ENCODE measurements around the gene SARDH. TPM values are rescaled to one million over a fixed set of nuclear protein-coding genes. Genes with fewer than 3 reads are reported as not detected.

The SARDH gene
- total RNA-seq, 1 donor = 0.18 TPM

- no peak for DNase-seq (ENCODE audit: low read depth)
- TF ChIP-seq CTCF (IDR thresholded peaks at IDR 0.05; ENCODE audit: insufficient read depth, low read length) = no peak
- no peak overlapping the region for H3K4me3 ChIP-seq (ENCODE audit: low read depth, low read length)
Measured at GRCh38 chr9:133647765-133648469, 90.2 kb downstream of the SARDH start.

- DNase-seq (ENCODE audit: low read depth) = no peak
- TF ChIP-seq CTCF (IDR thresholded peaks at IDR 0.05; ENCODE audit: insufficient read depth, low read length) = no peak
- no peak overlapping the region for H3K4me3 ChIP-seq (ENCODE audit: low read depth, low read length)
Measured at GRCh38 chr9:133647148-133647547, 91.0 kb downstream of the SARDH start.

- no peak for DNase-seq (ENCODE audit: low read depth)
- no peak overlapping the region for H3K4me3 ChIP-seq (ENCODE audit: low read depth, low read length)
- TF ChIP-seq CTCF (IDR thresholded peaks at IDR 0.05; ENCODE audit: insufficient read depth, low read length) = no peak
Measured at GRCh38 chr9:133645021-133645765, 93.0 kb downstream of the SARDH start.

GRCh38 chr9:133643978-133644760, 94.0 kb downstream of the SARDH start:
- DNase-seq (ENCODE audit: low read depth) = no peak
- H3K4me3 ChIP-seq (ENCODE audit: low read depth, low read length) = no peak overlapping the region
- TF ChIP-seq CTCF (IDR thresholded peaks at IDR 0.05; ENCODE audit: insufficient read depth, low read length) = no peak

GRCh38 chr9:133643362-133643755, 94.8 kb downstream of the SARDH start:
- H3K4me3 ChIP-seq (ENCODE audit: low read depth, low read length) = no peak overlapping the region
- TF ChIP-seq CTCF (IDR thresholded peaks at IDR 0.05; ENCODE audit: insufficient read depth, low read length) = no peak
- no peak for DNase-seq (ENCODE audit: low read depth)

GRCh38 chr9:133642708-133643361, 95.3 kb downstream of the SARDH start:
- TF ChIP-seq CTCF (IDR thresholded peaks at IDR 0.05; ENCODE audit: insufficient read depth, low read length) = no peak
- H3K4me3 ChIP-seq (ENCODE audit: low read depth, low read length) = no peak overlapping the region
- no peak for DNase-seq (ENCODE audit: low read depth)
